K562 (cell line): ENCODE measurements around the gene KMT2D. TPM values are rescaled to one million over a fixed set of nuclear protein-coding genes. Genes with fewer than 3 reads are reported as not detected.

ENCODE experiments used
- DIDO1 ChIP-seq: fragments of 450-650 bp; IDR thresholded peaks from 2 replicates; pipeline ENCODE4 v1.6.1; 2016; ENCODE audit warnings: low read depth, missing biosample characterization, missing genetic modification characterization
- EHMT2 ChIP-seq: fragments of 450-650 bp; IDR thresholded peaks from 2 replicates; pipeline ENCODE4 v1.6.1; 2018; ENCODE audit warnings: antibody characterized with exemption
- HNRNPLL ChIP-seq: fragments of 200-400 bp; formaldehyde crosslinking; IDR thresholded peaks from 2 replicates; pipeline ENCODE4 v1.6.1; 2017; ENCODE audit warnings: low read length, low read depth, mild to moderate bottlenecking; ENCODE audit not compliant: poor library complexity, severe bottlenecking
- ID3 ChIP-seq, 2 experiments: fragments of 250-450 bp in 1 of 2; fragments of 450-650 bp in 1 of 2; sonication (Bioruptor Pico) in 1 of 2; IDR thresholded peaks; 2 replicates each; pipeline versions ENCODE4 v1.6.1 to v1.8.0; 2016 to 2021; ENCODE audit warnings: mild to moderate bottlenecking in 2 of 2, moderate library complexity in 2 of 2, missing compliant biosample characterization in 1 of 2, missing genetic modification characterization in 1 of 2
- MYNN ChIP-seq, 2 experiments: sonication (generic); formaldehyde crosslinking in 1 of 2; IDR thresholded peaks; 2 replicates each; pipeline versions ENCODE4 v1.5.0 to v1.6.1; 2016 to 2020; ENCODE audit warnings: antibody characterized with exemption in 1 of 2, missing genetic modification reagents in 1 of 2
- NBN ChIP-seq: fragments of 450-650 bp; IDR thresholded peaks from 2 replicates; pipeline ENCODE4 v1.6.1; 2016; ENCODE audit warnings: low read depth, mild to moderate bottlenecking
- NONO ChIP-seq, 2 experiments: fragments of 200-400 bp in 1 of 2; fragments of 450-650 bp in 1 of 2; formaldehyde crosslinking in 1 of 2; IDR thresholded peaks; 2 replicates each; pipeline ENCODE4 v1.6.1; 2017; ENCODE audit warnings: low read depth in 2 of 2, mild to moderate bottlenecking in 2 of 2, moderate library complexity in 2 of 2, low read length in 1 of 2
- NR2C2 ChIP-seq, 2 experiments: fragments of 200-800 bp in 1 of 2; sonication (Bioruptor generic) in 1 of 2; sonication (generic) in 1 of 2; formaldehyde crosslinking in 1 of 2; IDR thresholded peaks; 2 replicates each; pipeline versions ENCODE4 v1.6.1 to v1.8.0; 2016 to 2022; ENCODE audit warnings: mild to moderate bottlenecking in 1 of 2, missing compliant biosample characterization in 1 of 2, missing genetic modification characterization in 1 of 2, missing genetic modification reagents in 1 of 2
- PHB2 ChIP-seq: fragments of 450-650 bp; IDR thresholded peaks from 2 replicates; pipeline ENCODE4 v1.6.1; 2017; ENCODE audit warnings: low read depth
- RB1 ChIP-seq: fragments of 450-650 bp; IDR thresholded peaks from 2 replicates; pipeline ENCODE4 v1.6.1; 2017; ENCODE audit warnings: low read depth, mild to moderate bottlenecking
- SMARCE1 ChIP-seq: fragments of 450-650 bp; IDR thresholded peaks from 2 replicates; pipeline ENCODE4 v1.7.1; 2016; ENCODE audit warnings: mild to moderate bottlenecking
- SOX6 ChIP-seq: fragments of 450-650 bp; IDR thresholded peaks from 2 replicates; pipeline ENCODE4 v1.6.1; 2014; ENCODE audit warnings: mild to moderate bottlenecking
- TAF1 ChIP-seq: IDR thresholded peaks from 2 replicates; pipeline ENCODE4 v1.6.1; 2011; ENCODE audit warnings: mild to moderate bottlenecking, low read length, moderate library complexity; ENCODE audit not compliant: insufficient read depth, control insufficient read depth, severe bottlenecking; ENCODE audit errors: extremely low read depth
- TBP ChIP-seq: optimal IDR thresholded peaks from 2 replicates; pipeline ENCODE3; 2011; ENCODE audit warnings: low read depth, low read length, improper control_type of control experiment
- TRIM24 ChIP-seq, 2 experiments: fragments of 450-650 bp; IDR thresholded peaks; 2 replicates each; pipeline ENCODE4 v1.6.1; 2016
- ZKSCAN1 ChIP-seq: fragments of 150-350 bp; IDR thresholded peaks from 2 replicates; pipeline ENCODE4 v1.6.1; 2016; ENCODE audit warnings: low read depth, low read length
- ZNF766 ChIP-seq: fragments of 200-800 bp; sonication (Bioruptor generic); conservative IDR thresholded peaks from 2 replicates; pipeline ENCODE4 v1.6.1; 2016; ENCODE audit warnings: missing genetic modification characterization, missing compliant biosample characterization
- polyA plus RNA-seq, 8 experiments: library from polyadenylated mRNA; depleted of rRNA in 4 of 8; stranded (reverse) in 5 of 8; unstranded in 3 of 8; fragments of >200 nt; fragmentation: Nextera tagmentation in 2 of 8; fragmentation: Illumina TruSeq in 1 of 8; extraction: Ambion mirVana in 2 of 8; extraction: Trizol in 1 of 8; gene quantifications; 2 replicates each; pipeline versions ENCODE4 v1.2.1 to v1.2.3, GENCODE V29; 2011 to 2014; ENCODE audit warnings: inconsistent platforms in 1 of 8, missing spikeins in 1 of 8
- total RNA-seq, 7 experiments: library from RNA; depleted of rRNA in 6 of 7; stranded (reverse); fragments of >200 nt in 6 of 7; fragmentation: Illumina TruSeq in 2 of 7; extraction: Trizol in 2 of 7; gene quantifications; 2 replicates each; pipeline versions ENCODE4 v1.2.1 to v1.2.3, GENCODE V29; 2011 to 2021; ENCODE audit warnings: low replicate concordance in 1 of 7
- TF ChIP-seq, protein P1 (sequence below): fragments of 250-450 bp; sonication (Bioruptor Pico); IDR thresholded peaks from 2 replicates; pipeline ENCODE4 v1.4.0; 2020; ENCODE audit warnings: mild to moderate bottlenecking
- TF ChIP-seq, protein P2 (sequence below): IDR thresholded peaks from 3 replicates; pipeline ENCODE4 v1.6.1; 2011; ENCODE audit warnings: borderline replicate concordance, mild to moderate bottlenecking; ENCODE audit not compliant: insufficient read length, insufficient read depth
- TF ChIP-seq, protein P3 (sequence below): sonication (generic); formaldehyde crosslinking; IDR thresholded peaks from 2 replicates; pipeline ENCODE4 v1.9.0; 2022; ENCODE audit warnings: mild to moderate bottlenecking, missing genetic modification reagents

KMT2D gene
- total and polyA plus RNA-seq, 9 of the 15 experiments (the other 6 are each of a cell fraction or from before 2014, with no cell fraction given), result 0.22 to 93.7 (median 13.7) TPM

DNA sequence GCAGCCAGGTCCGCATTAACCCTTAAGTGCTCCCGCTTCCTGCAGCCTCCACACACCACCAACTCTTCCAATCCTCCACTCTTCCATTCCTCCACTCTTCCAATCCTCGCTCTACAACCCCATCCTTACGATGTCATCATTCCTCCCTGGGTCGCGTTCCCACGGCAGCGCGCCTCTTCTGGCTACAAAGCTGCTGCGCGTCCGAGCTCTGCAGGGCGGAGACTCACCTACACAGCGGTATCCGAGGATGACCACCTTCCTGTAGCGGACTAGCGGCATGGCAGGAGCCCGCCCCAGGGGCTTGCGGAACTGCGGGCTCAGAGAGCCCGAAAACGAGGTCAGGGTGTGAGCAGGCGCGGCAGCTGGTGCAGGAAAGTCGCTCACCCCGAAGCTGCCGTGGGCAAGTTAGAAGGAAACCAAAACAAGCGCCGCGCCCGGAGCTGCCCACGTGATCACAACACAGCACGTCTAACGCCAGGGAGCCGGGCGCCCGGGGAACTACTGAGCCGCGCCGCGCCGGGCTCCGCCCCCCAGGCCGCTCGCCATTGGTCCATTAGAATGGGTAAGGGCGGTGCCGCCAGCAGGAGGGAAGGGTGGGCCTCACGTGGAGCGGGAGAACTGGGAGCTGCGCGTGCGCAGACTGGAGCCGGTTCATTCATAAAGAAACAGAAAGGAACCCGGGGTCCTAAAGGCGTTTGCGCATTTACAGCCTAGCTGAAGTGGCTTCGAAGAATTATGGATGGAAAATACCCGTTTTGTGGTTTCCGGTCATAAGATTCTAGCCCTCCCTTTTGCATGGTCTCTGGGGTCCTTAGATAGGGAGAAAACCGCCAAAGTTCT is 9.1 kb upstream of the KMT2D start, which contains the start of gene RHEBL1 (continued):
- TF ChIP-seq ID3 (CRISPR knock-in tag; IDR thresholded peaks at IDR 0.05), result no peak
- no peak for TF ChIP-seq ID3 (tag; IDR thresholded peaks at IDR 0.05)
- no peak; the same call in 1 of the 2 replicates for TF ChIP-seq DIDO1 (tag)
- TF ChIP-seq RB1, result peak; percentile 83; the same call in 1 of the 2 replicates
- TF ChIP-seq ZNF766 (CRISPR knock-in tag), result 0 out of 2 replicates have a peak, but pooled peaks have one; percentile 33
- no peak for TF ChIP-seq EHMT2
- no peak for TF ChIP-seq ZKSCAN1
- TF ChIP-seq MYNN (IDR thresholded peaks at IDR 0.05), result peak; percentile 40; the same call in 1 of the 2 replicates
- TF ChIP-seq MYNN (CRISPR knock-in tag; IDR thresholded peaks at IDR 0.05), result no peak
- 0 out of 2 replicates have a peak, but pooled peaks have one; percentile 51 for TF ChIP-seq SMARCE1
- TF ChIP-seq, protein P1, sequence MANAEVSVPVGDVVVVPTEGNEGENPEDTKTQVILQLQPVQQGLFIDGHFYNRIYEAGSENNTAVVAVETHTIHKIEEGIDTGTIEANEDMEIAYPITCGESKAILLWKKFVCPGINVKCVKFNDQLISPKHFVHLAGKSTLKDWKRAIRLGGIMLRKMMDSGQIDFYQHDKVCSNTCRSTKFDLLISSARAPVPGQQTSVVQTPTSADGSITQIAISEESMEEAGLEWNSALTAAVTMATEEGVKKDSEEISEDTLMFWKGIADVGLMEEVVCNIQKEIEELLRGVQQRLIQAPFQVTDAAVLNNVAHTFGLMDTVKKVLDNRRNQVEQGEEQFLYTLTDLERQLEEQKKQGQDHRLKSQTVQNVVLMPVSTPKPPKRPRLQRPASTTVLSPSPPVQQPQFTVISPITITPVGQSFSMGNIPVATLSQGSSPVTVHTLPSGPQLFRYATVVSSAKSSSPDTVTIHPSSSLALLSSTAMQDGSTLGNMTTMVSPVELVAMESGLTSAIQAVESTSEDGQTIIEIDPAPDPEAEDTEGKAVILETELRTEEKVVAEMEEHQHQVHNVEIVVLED, result peak; percentile 60
- TF ChIP-seq PHB2, result 0 out of 2 replicates have a peak, but pooled peaks have one; percentile 39
- TF ChIP-seq, protein P2, sequence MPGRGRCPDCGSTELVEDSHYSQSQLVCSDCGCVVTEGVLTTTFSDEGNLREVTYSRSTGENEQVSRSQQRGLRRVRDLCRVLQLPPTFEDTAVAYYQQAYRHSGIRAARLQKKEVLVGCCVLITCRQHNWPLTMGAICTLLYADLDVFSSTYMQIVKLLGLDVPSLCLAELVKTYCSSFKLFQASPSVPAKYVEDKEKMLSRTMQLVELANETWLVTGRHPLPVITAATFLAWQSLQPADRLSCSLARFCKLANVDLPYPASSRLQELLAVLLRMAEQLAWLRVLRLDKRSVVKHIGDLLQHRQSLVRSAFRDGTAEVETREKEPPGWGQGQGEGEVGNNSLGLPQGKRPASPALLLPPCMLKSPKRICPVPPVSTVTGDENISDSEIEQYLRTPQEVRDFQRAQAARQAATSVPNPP, result no peak
- TF ChIP-seq, protein P3, sequence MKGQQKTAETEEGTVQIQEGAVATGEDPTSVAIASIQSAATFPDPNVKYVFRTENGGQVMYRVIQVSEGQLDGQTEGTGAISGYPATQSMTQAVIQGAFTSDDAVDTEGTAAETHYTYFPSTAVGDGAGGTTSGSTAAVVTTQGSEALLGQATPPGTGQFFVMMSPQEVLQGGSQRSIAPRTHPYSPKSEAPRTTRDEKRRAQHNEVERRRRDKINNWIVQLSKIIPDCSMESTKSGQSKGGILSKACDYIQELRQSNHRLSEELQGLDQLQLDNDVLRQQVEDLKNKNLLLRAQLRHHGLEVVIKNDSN (CRISPR knock-in tag), result peak; percentile 97
- TF ChIP-seq NR2C2 (CRISPR knock-in tag; IDR thresholded peaks at IDR 0.05), result no peak
- TF ChIP-seq NR2C2 (tag; IDR thresholded peaks at IDR 0.05), result no peak
- TF ChIP-seq HNRNPLL, result peak; percentile 4
- peak; percentile 83 for TF ChIP-seq NBN
- TF ChIP-seq TRIM24 (IDR thresholded peaks at IDR 0.05), result 0 out of 4 replicates have a peak, but pooled peaks of 1 of the 2 experiments have one; percentile 24
- peak; percentile 44 for TF ChIP-seq TAF1
- 0 out of 4 replicates have a peak, but pooled peaks of 1 of the 2 experiments have one; percentile 33 for TF ChIP-seq NONO (IDR thresholded peaks at IDR 0.05; ENCODE audit: low read depth in 2 of 2, low read length in 1 of 2)
- TF ChIP-seq TBP, result peak; percentile 60
- TF ChIP-seq SOX6, result peak; percentile 51; the same call in 1 of the 2 replicates
